GM21786 (cell line): ENCODE results near the gene KHDC1L.
"Not testable (repeated sequence)": the region's sequence is repeated elsewhere in the genome, so short reads cannot be mapped to it uniquely, and the experiment has no call there.

Experiments used
- ATAC-seq: cut with Tn5 transposase; IDR thresholded peaks from one replicate; pipeline ENCODE4 v1.9.1; 2021; ENCODE audit not compliant: unreplicated experiment

KHDC1L gene

DNA sequence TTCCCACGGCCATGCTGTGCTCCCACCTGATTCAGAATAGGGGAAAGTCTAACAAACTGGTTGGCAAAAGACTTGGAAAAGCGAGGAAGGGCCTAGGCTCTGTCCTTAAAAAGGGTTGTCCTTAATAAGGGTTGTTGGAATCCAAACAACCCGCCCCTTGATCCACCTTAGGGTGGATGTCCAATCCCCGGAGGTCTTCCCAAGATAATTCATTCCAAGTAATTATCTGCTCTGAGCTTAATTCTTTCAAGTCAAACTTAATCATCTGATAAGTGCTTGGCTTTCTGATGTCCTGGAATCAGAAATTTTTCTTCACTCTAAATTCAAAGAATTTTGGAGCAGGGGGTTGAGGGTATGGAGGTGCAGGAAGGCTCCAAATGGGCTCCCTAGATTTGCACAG, at the start of gene KHDC1L:
TSS of gene KHDC1L (minus strand) at position 101 of the 400 bp plus-strand sequence. CDS start at position 13, 88 bp downstream.
- ATAC-seq = no peak

DNA sequence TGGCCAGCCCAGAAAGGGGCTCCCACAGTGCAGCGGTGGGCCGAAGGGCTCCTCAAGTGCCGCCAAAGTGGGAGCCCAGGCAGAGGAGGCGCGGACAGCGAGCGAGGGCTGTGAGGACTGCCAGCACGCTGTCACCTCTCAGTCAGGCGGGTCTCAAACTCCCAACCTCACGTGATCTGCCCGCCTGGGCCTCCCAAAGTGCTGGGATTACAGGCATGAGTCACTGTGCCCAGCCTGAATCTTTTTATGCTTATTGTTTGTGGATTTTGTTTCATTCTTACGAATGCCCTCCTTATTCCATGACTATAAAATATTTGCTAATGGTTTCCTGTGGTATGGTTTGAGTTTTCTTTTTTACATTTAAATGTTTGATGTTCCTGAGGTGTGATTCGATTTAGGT, 44.0 kb upstream of the KHDC1L start:
- not testable (repeated sequence) for ATAC-seq

GRCh38 chr6:73268896-73269295, 43.6 kb upstream of the KHDC1L start:
- ATAC-seq = not testable (repeated sequence)

- ATAC-seq = no peak
These were observed 39.1 kb upstream of the KHDC1L start for GRCh38 chr6:73264446-73264845.

DNA sequence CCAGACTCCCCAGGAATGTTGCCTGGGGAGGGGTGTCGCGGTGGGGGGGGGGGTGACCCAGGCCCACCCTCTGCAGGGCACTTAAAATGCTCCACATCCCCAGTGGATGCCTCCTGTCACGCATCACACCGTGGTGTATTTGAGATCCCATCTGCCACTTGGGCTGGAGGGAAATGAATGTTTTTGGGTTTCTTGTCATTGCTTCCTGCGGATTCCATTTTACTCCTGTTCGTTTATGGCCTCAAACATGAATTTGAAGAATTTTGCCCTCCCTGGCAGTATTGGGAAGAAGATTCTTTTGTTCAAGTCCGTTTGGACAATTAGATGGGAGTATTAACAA, 38.2 kb upstream of the KHDC1L start:
- no peak for ATAC-seq

GRCh38 chr6:73262671-73263569, 37.6 kb upstream of the KHDC1L start, which contains the start of gene KHDC1:
KHDC1 (minus strand) TSS chr6:73263196; CDS start chr6:73242517, 20,679 bp downstream.
- ATAC-seq = peak; percentile 90

DNA sequence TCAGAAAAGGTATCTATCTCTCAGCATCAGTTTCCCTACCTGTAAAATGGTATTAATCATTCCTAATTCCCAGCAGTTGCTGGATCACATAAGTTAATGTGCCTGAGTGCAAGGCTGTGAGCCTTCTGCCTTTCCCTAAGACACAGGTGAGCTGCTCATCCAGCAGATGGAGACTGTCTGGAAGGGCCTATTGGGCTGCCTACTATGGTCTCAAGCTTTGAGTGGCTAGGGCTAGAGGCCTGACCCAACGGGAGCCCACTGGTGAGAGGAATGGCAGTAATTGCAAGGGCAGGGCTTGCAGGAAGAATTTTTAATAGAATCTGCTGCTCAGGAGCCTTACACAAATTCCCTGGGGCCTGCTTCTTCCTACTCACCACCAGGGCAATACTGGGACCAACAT, 33.4 kb upstream of the KHDC1L start:
- ATAC-seq = no peak

DNA sequence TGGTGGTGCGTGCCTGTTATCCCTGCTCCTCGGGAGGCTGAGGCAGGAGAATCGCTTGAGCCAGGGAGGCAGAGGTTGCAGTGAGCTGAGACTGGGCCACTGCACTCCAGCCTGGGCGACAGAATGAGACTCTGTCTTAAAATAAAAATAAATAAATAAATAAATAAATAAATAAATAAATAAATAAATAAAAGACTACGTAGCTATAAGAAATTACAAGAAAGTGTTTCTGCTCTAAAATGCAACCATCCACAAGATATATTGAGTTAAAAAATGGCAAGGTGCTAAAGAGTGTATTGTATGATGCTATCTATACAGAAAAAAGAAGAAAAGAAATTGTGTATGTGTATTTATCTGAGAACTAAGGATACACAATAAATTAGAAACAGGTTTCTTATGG, 29.0 kb upstream of the KHDC1L start:
- not testable (repeated sequence) for ATAC-seq

GRCh38 chr6:73252703-73253102, 27.4 kb upstream of the KHDC1L start:
- ATAC-seq = no peak

GRCh38 chr6:73250016-73250415, 24.7 kb upstream of the KHDC1L start:
- no peak for ATAC-seq

DNA sequence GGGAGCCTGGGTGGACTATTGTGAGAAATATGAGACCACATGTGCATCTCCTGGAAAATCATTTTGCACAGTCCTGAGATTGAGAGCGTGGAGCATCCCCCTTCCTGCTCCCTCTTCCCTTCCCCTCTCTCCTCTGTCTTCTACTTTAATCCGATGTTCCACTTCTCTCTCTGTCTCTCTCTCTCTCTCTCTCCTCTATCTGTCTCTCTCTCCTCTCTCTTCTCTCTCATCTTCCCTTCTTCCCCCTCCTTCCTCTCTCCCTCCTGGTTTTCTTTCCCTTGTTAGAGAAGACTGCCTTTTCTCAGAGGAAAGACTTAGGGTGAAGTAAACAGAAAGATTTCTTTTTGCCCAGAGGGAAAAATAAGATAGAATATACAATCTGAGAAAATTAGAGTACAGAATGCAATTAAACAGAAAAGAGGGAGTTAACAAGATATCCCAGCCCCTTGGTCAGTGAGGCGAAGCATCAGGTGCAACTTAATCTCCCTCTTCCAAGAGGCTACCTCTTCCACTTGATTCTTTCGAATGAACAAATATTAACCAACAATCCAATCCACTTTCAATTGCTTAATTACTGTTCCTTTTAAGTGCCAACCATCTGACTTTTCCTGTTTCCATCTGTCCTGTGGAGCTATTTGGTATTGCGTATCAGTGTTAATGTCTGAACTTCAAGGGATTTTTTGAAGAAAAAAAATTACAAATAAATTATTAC, 23.1 kb upstream of the KHDC1L start:
- ATAC-seq = no peak

GRCh38 chr6:73242001-73242400, 16.7 kb upstream of the KHDC1L start:
- ATAC-seq = no peak

GRCh38 chr6:73240730-73241129, 15.4 kb upstream of the KHDC1L start:
- ATAC-seq = no peak

- no peak for ATAC-seq
These were observed 11.0 kb upstream of the KHDC1L start for GRCh38 chr6:73236144-73236750.

DNA sequence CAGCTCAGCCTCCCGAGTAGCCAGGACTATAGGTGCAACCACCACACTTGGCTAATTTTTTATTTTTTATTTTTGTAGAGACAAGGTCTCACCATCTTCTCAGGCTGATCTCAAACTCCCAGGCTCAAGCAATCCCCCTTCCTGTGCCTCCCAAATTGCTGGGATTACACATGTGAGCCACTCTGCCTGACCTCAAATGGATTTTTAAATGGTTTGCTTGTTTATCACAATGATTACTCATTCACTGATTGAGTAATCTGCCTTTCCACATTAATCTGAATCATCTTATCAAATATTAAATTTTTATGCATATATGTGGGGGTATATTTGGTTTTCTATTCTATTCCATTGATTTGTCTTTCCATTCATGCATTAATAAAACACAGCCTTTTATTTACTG, 9.4 kb upstream of the KHDC1L start:
- no peak for ATAC-seq

- not testable (repeated sequence) for ATAC-seq
These were observed 8.7 kb upstream of the KHDC1L start for GRCh38 chr6:73233971-73234370.

GRCh38 chr6:73233048-73233447, 7.8 kb upstream of the KHDC1L start:
- ATAC-seq = no peak

GRCh38 chr6:73231986-73232391, 6.7 kb upstream of the KHDC1L start:
- ATAC-seq = peak; percentile 80

GRCh38 chr6:73227606-73228255, 2.4 kb upstream of the KHDC1L start:
- ATAC-seq = no peak

DNA sequence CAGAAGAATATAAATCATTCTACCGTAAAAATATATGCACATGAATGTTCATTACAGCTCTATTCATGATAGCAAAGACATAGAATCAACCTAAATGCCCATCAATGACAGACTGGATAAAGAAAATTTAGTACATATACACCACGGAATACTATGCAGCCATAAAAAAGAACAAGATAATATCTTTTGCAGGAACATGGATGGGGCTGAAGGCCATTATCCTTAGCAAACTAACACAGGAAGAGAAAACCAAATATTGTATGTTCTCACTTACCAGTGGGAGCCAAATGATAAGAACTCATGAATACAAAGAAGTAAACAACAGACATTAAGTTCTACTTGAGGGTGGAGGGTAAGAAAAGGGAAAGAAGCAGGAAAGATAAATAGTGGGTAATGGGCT, 8.4 kb downstream of the KHDC1L start:
- ATAC-seq = no peak

- ATAC-seq = no peak
These were observed 16.2 kb downstream of the KHDC1L start for GRCh38 chr6:73209117-73209516.
